Astrocyte of the spinal cord (primary cell): ENCODE data around the gene TVP23A.

ENCODE experiments used
- DNase-seq: peaks from one replicate; pipeline ENCODE4 v3.0.0; 2011; ENCODE audit warnings: low read depth, low spot score
- H3K4me3 ChIP-seq: 2 replicates; pipeline ENCODE4 v1.5.1; 2011; ENCODE audit warnings: low read depth, mild to moderate bottlenecking, low read length, moderate library complexity
- CTCF ChIP-seq: IDR thresholded peaks from 2 replicates; pipeline ENCODE4 v1.5.1; 2012; ENCODE audit warnings: low read depth, mild to moderate bottlenecking, low read length, inconsistent platforms
- in situ Hi-C: cut with HindIII; loops from 2 replicates; pipeline ENCODE4 v1.10.0; 2017; ENCODE audit warnings: low sequenced_read_pairs

TVP23A gene

GRCh38 chr16:10763456-10763855 lies 55.1 kb downstream of the TVP23A start:
- no peak overlapping the region for H3K4me3 ChIP-seq
- DNase-seq = no peak
- in situ Hi-C loops = no loop called here
- no peak for TF ChIP-seq CTCF

GRCh38 chr16:10762336-10763016 lies 56.1 kb downstream of the TVP23A start:
- in situ Hi-C loops = no loop called here
- no peak overlapping the region for H3K4me3 ChIP-seq
- DNase-seq = no peak
- no peak for TF ChIP-seq CTCF

GRCh38 chr16:10761373-10761772 lies 57.2 kb downstream of the TVP23A start:
- DNase-seq = no peak
- TF ChIP-seq CTCF = no peak
- in situ Hi-C loops = no loop called here
- H3K4me3 ChIP-seq = no peak overlapping the region

- in situ Hi-C loops = no loop called here
- DNase-seq = no peak
- H3K4me3 ChIP-seq = no peak overlapping the region
- no peak for TF ChIP-seq CTCF
Observed at GRCh38 chr16:10760858-10761257, 57.7 kb downstream of the TVP23A start.

- in situ Hi-C loops = no loop called here
- H3K4me3 ChIP-seq = no peak overlapping the region
- TF ChIP-seq CTCF = no peak
- peak; percentile 69 for DNase-seq
Observed at GRCh38 chr16:10756574-10756973, 62.0 kb downstream of the TVP23A start.

GRCh38 chr16:10754941-10755340 lies 63.7 kb downstream of the TVP23A start:
- no peak for TF ChIP-seq CTCF
- H3K4me3 ChIP-seq = no peak overlapping the region
- DNase-seq = peak; percentile 78
- in situ Hi-C loops = no loop called here
